HUES48 (cell line): ENCODE measurements around the gene ZAR1L.

Source experiments
- H3K27ac ChIP-seq: one replicate; pipeline ENCODE4 v1.7.0; 2013; ENCODE audit warnings: low read depth, low read length, inconsistent platforms
- H3K27me3 ChIP-seq: 2 replicates; pipeline ENCODE4 v1.6.1; 2013; ENCODE audit warnings: mild to moderate bottlenecking, low read length; ENCODE audit not compliant: control insufficient read depth, insufficient read depth
- H3K36me3 ChIP-seq: 2 replicates; pipeline ENCODE4 v1.6.1; 2013; ENCODE audit warnings: low read length; ENCODE audit not compliant: control insufficient read depth, insufficient read depth
- H3K4me1 ChIP-seq: 2 replicates; pipeline ENCODE4 v1.6.1; 2013; ENCODE audit warnings: mild to moderate bottlenecking, low read length; ENCODE audit not compliant: control insufficient read depth, insufficient read depth
- H3K4me3 ChIP-seq: 2 replicates; pipeline ENCODE4 v1.5.1; 2013; ENCODE audit warnings: mild to moderate bottlenecking, low read depth, low read length
- H3K9ac ChIP-seq: 2 replicates; pipeline ENCODE4 v1.6.1; 2013; ENCODE audit warnings: mild to moderate bottlenecking, low read depth, low read length, moderate library complexity
- H3K9me3 ChIP-seq: 2 replicates; pipeline ENCODE4 v1.6.1; 2013; ENCODE audit warnings: low read length; ENCODE audit not compliant: control insufficient read depth, insufficient read depth

ZAR1L gene

DNA sequence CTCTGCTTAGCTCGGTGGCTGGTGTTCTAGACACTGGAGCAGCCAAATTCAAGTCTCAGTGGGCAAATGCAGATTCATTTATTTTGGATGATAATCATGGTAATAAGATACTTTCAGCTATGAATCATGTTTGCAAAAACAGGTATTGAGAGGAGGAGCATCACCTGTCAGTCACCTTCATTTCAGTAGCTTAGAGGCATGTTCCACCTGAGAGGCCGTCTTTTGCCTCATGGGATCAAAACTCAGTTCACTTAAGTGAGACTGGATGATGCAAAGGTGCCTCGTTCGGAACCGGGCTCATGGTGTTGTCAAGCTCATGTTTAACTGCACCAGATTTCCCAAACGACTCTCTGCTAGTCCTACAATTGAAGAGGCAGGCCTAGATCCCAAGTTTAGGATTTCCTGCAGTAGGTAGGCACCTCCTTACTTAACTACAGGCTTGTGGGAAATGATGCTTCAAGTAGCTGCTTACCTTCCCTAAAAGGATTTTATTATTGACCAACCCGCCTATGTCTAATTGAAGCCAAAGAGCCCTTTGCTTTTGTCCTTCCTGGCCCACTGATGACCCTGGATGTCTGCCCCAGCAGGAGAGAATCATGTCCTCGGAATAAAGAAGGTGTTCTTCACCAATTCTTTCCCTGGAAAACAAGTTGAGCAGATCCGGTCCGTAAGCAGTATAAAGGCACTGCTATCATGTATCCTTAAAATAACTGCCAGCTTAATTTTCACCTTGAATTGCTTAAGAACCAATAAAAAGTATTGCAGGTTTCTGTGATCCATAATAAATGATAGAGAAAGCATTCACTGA, 60.0 kb downstream of the ZAR1L start:
- Histone ChIP-seq H3K4me1 (no peaks in the 10 kb centered on the region), H3K27me3 (no peaks in the 10 kb centered on the region), H3K4me3 (no peak overlapping the region), H3K36me3 (no peaks in the 10 kb centered on the region), H3K27ac (no peak overlapping the region), H3K9me3 (no peaks in the 10 kb centered on the region), H3K9ac (no peak overlapping the region)

DNA sequence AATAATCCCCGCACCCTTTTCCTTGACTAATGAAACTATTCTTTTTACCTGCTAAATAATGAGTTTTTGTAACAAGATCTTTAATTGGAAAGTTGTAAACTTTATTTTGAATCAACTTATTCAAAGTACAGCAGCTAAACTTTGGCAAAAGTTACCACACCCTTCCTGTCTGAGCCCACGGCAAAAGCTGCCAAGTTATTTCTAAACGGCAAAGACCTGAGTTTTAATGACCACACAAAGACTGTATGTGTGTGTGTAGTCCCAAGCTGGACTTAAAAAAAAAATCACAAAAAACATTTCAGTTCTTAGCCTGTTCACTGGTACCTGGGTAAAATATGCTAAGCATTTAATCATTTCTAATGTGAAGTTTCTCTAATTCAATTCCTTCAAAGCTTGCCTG, 60.7 kb downstream of the ZAR1L start:
- no peak overlapping the region for H3K4me3 ChIP-seq
- H3K36me3 ChIP-seq: no peaks in the 10 kb centered on the region; the same call in 1 of the 2 replicates
- H3K4me1 ChIP-seq: no peaks in the 10 kb centered on the region
- no peak overlapping the region for H3K9ac ChIP-seq
- H3K27me3 ChIP-seq: no peaks in the 10 kb centered on the region
- H3K9me3 ChIP-seq: no peaks in the 10 kb centered on the region
- H3K27ac ChIP-seq: no peak overlapping the region

DNA sequence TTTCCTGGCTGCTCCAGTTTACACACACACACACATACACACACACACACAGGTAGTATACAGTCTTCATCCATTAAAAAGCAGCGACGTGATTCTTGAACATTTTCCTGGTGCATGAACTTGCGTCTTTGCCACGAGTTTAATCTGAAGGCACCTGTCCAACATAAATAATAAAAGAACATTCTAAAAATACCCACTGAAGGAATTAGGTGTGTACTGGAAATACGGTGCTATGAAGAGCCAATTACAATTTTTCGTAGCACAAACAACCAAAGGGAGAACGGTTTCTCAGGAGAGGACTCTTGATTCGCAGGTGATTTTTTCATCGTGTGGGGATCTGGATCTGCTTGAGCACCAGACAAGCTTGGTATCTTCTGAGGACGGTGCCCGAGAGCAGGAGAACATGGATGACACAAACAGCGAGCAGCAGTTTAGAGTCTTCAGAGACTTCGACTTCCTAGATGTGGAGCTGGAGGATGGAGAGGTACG, 61.2 kb downstream of the ZAR1L start:
- Histone ChIP-seq H3K27me3 (no peaks in the 10 kb centered on the region), H3K27ac (no peak overlapping the region), H3K36me3 (no peaks in the 10 kb centered on the region; the same call in 1 of the 2 replicates), H3K9ac (no peak overlapping the region), H3K4me1 (no peaks in the 10 kb centered on the region), H3K9me3 (no peaks in the 10 kb centered on the region), H3K4me3 (no peak overlapping the region)
